ENCODE results near the gene MRPS16.

Gene MRPS16

GRCh38 chr10:73226663-73227062, 25.8 kb downstream of the MRPS16 start:
- TF ChIP-seq, protein P1, sequence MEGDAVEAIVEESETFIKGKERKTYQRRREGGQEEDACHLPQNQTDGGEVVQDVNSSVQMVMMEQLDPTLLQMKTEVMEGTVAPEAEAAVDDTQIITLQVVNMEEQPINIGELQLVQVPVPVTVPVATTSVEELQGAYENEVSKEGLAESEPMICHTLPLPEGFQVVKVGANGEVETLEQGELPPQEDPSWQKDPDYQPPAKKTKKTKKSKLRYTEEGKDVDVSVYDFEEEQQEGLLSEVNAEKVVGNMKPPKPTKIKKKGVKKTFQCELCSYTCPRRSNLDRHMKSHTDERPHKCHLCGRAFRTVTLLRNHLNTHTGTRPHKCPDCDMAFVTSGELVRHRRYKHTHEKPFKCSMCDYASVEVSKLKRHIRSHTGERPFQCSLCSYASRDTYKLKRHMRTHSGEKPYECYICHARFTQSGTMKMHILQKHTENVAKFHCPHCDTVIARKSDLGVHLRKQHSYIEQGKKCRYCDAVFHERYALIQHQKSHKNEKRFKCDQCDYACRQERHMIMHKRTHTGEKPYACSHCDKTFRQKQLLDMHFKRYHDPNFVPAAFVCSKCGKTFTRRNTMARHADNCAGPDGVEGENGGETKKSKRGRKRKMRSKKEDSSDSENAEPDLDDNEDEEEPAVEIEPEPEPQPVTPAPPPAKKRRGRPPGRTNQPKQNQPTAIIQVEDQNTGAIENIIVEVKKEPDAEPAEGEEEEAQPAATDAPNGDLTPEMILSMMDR (IDR thresholded peaks at IDR 0.05), result no peak
- no peak overlapping the region for H3K4me3 ChIP-seq (ENCODE audit: low read depth in 1 of 2, low read length in 1 of 2)

GRCh38 chr10:73225518-73225917, 26.9 kb downstream of the MRPS16 start:
- Histone ChIP-seq H3K36me3 (peaks cover 4% of the 10 kb centered on the region), H3K4me1 (ENCODE audit: control insufficient read depth in 1 of 2, insufficient read depth in 1 of 2, low read depth in 1 of 2, low read length in 1 of 2) (no peaks in the 10 kb centered on the region), H3K4me3 (ENCODE audit: low read depth in 1 of 2, low read length in 1 of 2) (no peak overlapping the region), H3K9me3 (no peaks in the 10 kb centered on the region), H3K27me3 (no peaks in the 10 kb centered on the region), H3K27ac (no peak overlapping the region)
- TF ChIP-seq, protein P1 (IDR thresholded peaks at IDR 0.05), result no peak

More at GRCh38 chr10:73226663-73227062, 25.8 kb downstream of the MRPS16 start:
- H3K36me3 ChIP-seq, result peaks cover 13% of the 10 kb centered on the region
- H3K9me3 ChIP-seq, result no peaks in the 10 kb centered on the region
- no peak overlapping the region for H3K27ac ChIP-seq
- H3K27me3 ChIP-seq, result no peaks in the 10 kb centered on the region
- H3K4me1 ChIP-seq (ENCODE audit: control insufficient read depth in 1 of 2, insufficient read depth in 1 of 2, low read depth in 1 of 2, low read length in 1 of 2), result no peaks in the 10 kb centered on the region

DNA sequence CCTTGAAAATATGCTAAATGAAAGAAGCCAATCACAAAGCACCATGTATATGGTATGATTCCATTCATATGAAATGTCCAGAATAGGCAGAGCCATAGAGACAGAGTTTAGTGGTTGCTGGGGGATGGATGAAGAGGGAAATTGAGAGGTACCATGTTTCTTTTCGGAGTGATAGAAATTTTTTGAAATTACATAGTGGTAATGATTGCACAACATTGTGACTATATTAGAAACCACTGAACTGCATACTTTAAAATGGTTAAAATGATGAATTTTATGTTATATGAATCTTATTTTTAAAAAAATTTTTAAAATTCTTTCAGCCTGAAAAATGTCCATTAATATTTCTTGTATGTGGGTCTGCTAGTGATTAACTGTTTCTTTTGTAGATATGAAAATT, 31.5 kb downstream of the MRPS16 start:
- Histone ChIP-seq H3K4me3 (ENCODE audit: low read depth in 1 of 2, low read length in 1 of 2) (no peak overlapping the region), H3K27me3 (no peaks in the 10 kb centered on the region), H3K9me3 (no peaks in the 10 kb centered on the region), H3K27ac (no peak overlapping the region), H3K4me1 (ENCODE audit: control insufficient read depth in 1 of 2, insufficient read depth in 1 of 2, low read depth in 1 of 2, low read length in 1 of 2) (no peaks in the 10 kb centered on the region), H3K36me3 (peaks cover 19% of the 10 kb centered on the region)
- TF ChIP-seq, protein P1 (IDR thresholded peaks at IDR 0.05), result no peak

DNA sequence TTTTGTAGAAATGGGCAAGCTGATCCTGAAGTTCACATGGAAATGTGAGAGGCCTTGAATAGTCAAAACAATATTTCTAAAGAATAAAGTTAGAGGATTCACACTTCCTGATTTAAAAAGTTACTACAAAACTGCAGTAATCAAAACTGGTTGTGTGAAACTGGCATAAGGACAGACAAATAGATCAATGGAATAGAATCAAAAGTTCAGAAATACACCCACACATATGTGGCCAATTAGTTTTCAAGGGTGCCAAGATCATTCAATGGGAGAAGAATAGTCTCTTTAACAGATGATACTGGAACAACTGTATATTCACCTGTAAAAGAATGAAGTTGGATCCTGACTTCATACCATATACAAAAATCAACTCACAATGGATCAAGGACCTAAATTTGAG, 33.1 kb downstream of the MRPS16 start:
- Histone ChIP-seq H3K36me3 (peaks cover 19% of the 10 kb centered on the region), H3K4me3 (ENCODE audit: low read depth in 1 of 2, low read length in 1 of 2) (no peak overlapping the region), H3K9me3 (no peaks in the 10 kb centered on the region), H3K27me3 (no peaks in the 10 kb centered on the region), H3K4me1 (ENCODE audit: control insufficient read depth in 1 of 2, insufficient read depth in 1 of 2, low read depth in 1 of 2, low read length in 1 of 2) (no peaks in the 10 kb centered on the region), H3K27ac (no peak overlapping the region)
- TF ChIP-seq, protein P1 (IDR thresholded peaks at IDR 0.05), result no peak

- peaks cover 19% of the 10 kb centered on the region for H3K36me3 ChIP-seq
- TF ChIP-seq, protein P1 (IDR thresholded peaks at IDR 0.05), result no peak
- H3K9me3 ChIP-seq, result no peaks in the 10 kb centered on the region
- no peaks in the 10 kb centered on the region for H3K27me3 ChIP-seq
- no peaks in the 10 kb centered on the region for H3K4me1 ChIP-seq (ENCODE audit: control insufficient read depth in 1 of 2, insufficient read depth in 1 of 2, low read depth in 1 of 2, low read length in 1 of 2)
- H3K4me3 ChIP-seq (ENCODE audit: low read depth in 1 of 2, low read length in 1 of 2), result no peak overlapping the region
- H3K27ac ChIP-seq, result no peak overlapping the region
Measured at GRCh38 chr10:73218431-73219191, 33.8 kb downstream of the MRPS16 start.
